WTC11 (cell line): Measurements from ENCODE around the gene NOM1.

ENCODE experiments used
- CTCF ChIP-seq: fragments of 200-600 bp; IDR thresholded peaks from 2 replicates; pipeline ENCODE4 v1.8.0; 2022; ENCODE audit warnings: antibody characterized with exemption
- GABPB1 ChIP-seq: sonication (generic); formaldehyde crosslinking; IDR thresholded peaks from 2 replicates; pipeline ENCODE4 v1.8.1; 2023; ENCODE audit warnings: mild to moderate bottlenecking, missing genetic modification reagents
- HMGA2 ChIP-seq: fragments of 250-450 bp; sonication (Bioruptor Pico); IDR thresholded peaks from 2 replicates; pipeline ENCODE4 v1.4.0; 2021; ENCODE audit warnings: mild to moderate bottlenecking, moderate library complexity
- SP1 ChIP-seq: sonication (generic); formaldehyde crosslinking; conservative IDR thresholded peaks from 2 replicates; pipeline ENCODE4 v1.8.1; 2022; ENCODE audit warnings: missing genetic modification reagents
- ZMAT4 ChIP-seq: fragments of 250-450 bp; sonication (Bioruptor Pico); IDR thresholded peaks from 2 replicates; pipeline ENCODE4 v1.9.0; 2021; ENCODE audit warnings: mild to moderate bottlenecking
- ZNF512 ChIP-seq: sonication (generic); formaldehyde crosslinking; IDR thresholded peaks from 2 replicates; pipeline ENCODE4 v1.8.1; 2022; ENCODE audit warnings: missing genetic modification reagents, borderline replicate concordance
- TF ChIP-seq, protein P1 (sequence below): sonication (generic); formaldehyde crosslinking; conservative IDR thresholded peaks from 2 replicates; pipeline ENCODE4 v1.8.1; 2022; ENCODE audit warnings: mild to moderate bottlenecking, missing genetic modification reagents
- TF ChIP-seq, protein P2 (sequence below): sonication (generic); formaldehyde crosslinking; IDR thresholded peaks from 2 replicates; pipeline ENCODE4 v1.8.1; 2022; ENCODE audit warnings: low read depth, missing genetic modification reagents, borderline replicate concordance
- TF ChIP-seq, protein P3 (sequence below): sonication (generic); formaldehyde crosslinking; IDR thresholded peaks from 2 replicates; pipeline ENCODE4 v1.8.0; 2023; ENCODE audit warnings: missing genetic modification reagents, mild to moderate bottlenecking, borderline replicate concordance
- TF ChIP-seq, protein P4 (sequence below): fragments of 250-450 bp; sonication (Bioruptor Pico); IDR thresholded peaks from 2 replicates; pipeline ENCODE4 v1.8.0; 2021; ENCODE audit warnings: mild to moderate bottlenecking

- TF ChIP-seq, protein P1, sequence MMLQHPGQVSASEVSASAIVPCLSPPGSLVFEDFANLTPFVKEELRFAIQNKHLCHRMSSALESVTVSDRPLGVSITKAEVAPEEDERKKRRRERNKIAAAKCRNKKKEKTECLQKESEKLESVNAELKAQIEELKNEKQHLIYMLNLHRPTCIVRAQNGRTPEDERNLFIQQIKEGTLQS (CRISPR knock-in tag): no peak
- TF ChIP-seq SP1 (CRISPR knock-in tag) (no peak), CTCF (no peak), GABPB1 (CRISPR knock-in tag) (no peak), HMGA2 (CRISPR knock-in tag) (no peak), ZMAT4 (CRISPR knock-in tag) (no peak), ZNF512 (CRISPR knock-in tag) (no peak)
- TF ChIP-seq, protein P2, sequence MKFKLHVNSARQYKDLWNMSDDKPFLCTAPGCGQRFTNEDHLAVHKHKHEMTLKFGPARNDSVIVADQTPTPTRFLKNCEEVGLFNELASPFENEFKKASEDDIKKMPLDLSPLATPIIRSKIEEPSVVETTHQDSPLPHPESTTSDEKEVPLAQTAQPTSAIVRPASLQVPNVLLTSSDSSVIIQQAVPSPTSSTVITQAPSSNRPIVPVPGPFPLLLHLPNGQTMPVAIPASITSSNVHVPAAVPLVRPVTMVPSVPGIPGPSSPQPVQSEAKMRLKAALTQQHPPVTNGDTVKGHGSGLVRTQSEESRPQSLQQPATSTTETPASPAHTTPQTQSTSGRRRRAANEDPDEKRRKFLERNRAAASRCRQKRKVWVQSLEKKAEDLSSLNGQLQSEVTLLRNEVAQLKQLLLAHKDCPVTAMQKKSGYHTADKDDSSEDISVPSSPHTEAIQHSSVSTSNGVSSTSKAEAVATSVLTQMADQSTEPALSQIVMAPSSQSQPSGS (CRISPR knock-in tag): no peak
- TF ChIP-seq, protein P3, sequence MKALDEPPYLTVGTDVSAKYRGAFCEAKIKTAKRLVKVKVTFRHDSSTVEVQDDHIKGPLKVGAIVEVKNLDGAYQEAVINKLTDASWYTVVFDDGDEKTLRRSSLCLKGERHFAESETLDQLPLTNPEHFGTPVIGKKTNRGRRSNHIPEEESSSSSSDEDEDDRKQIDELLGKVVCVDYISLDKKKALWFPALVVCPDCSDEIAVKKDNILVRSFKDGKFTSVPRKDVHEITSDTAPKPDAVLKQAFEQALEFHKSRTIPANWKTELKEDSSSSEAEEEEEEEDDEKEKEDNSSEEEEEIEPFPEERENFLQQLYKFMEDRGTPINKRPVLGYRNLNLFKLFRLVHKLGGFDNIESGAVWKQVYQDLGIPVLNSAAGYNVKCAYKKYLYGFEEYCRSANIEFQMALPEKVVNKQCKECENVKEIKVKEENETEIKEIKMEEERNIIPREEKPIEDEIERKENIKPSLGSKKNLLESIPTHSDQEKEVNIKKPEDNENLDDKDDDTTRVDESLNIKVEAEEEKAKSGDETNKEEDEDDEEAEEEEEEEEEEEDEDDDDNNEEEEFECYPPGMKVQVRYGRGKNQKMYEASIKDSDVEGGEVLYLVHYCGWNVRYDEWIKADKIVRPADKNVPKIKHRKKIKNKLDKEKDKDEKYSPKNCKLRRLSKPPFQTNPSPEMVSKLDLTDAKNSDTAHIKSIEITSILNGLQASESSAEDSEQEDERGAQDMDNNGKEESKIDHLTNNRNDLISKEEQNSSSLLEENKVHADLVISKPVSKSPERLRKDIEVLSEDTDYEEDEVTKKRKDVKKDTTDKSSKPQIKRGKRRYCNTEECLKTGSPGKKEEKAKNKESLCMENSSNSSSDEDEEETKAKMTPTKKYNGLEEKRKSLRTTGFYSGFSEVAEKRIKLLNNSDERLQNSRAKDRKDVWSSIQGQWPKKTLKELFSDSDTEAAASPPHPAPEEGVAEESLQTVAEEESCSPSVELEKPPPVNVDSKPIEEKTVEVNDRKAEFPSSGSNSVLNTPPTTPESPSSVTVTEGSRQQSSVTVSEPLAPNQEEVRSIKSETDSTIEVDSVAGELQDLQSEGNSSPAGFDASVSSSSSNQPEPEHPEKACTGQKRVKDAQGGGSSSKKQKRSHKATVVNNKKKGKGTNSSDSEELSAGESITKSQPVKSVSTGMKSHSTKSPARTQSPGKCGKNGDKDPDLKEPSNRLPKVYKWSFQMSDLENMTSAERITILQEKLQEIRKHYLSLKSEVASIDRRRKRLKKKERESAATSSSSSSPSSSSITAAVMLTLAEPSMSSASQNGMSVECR (CRISPR knock-in tag): no peak
- TF ChIP-seq, protein P4, sequence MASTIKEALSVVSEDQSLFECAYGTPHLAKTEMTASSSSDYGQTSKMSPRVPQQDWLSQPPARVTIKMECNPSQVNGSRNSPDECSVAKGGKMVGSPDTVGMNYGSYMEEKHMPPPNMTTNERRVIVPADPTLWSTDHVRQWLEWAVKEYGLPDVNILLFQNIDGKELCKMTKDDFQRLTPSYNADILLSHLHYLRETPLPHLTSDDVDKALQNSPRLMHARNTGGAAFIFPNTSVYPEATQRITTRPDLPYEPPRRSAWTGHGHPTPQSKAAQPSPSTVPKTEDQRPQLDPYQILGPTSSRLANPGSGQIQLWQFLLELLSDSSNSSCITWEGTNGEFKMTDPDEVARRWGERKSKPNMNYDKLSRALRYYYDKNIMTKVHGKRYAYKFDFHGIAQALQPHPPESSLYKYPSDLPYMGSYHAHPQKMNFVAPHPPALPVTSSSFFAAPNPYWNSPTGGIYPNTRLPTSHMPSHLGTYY (CRISPR knock-in tag): no peak
Observed at GRCh38 chr7:156986378-156986777, 36.9 kb downstream of the NOM1 start.
